HepG2 (cell line): ENCODE measurements around the gene MKX. TPM values are rescaled to one million over a fixed set of nuclear protein-coding genes. Genes with fewer than 3 reads are reported as not detected.
A peak's percentile ranks its signal among the peaks of the same experiment; 100 is the strongest.

Experiments
- ATAC-seq: fragments of 200-7000 bp; cut with Tn5 transposase; 3 replicates; pipeline ENCODE4 v1.9.1; 2020; ENCODE audit warnings: mild to moderate bottlenecking, moderate library complexity
- BruUV-seq: library from RNA; stranded (reverse); fragments of 400-500 nt; replicated peaks from 2 replicates; lab custom pipeline; 2021; lab: Mats Ljungman, UMichigan
- CTCF ChIA-PET: fragments of 300-600 bp; formaldehyde crosslinking; extraction: SDS; loops from one replicate; lab custom pipeline; 2021; ENCODE audit warnings: low total read pairs, inconsistent platforms, low intra/inter-chr PET ratio; lab: Yijun Ruan, JAX
- POLR2A ChIA-PET: fragments of 350-600 bp; sonication (Branson Sonifier 250); formaldehyde crosslinking; loops from one replicate; lab custom pipeline; 2020; ENCODE audit warnings: antibody characterized with exemption, inconsistent platforms; lab: Yijun Ruan, JAX
- DNase-seq: peaks from one replicate; pipeline ENCODE4 v3.0.0-alpha.2; 2015; ENCODE audit warnings: low spot score
- FAIRE-seq: peaks from 3 replicates; lab custom pipeline; 2011; peaks lifted over from hg19 to GRCh38; lab: Jason Lieb, UNC
- H2AFZ ChIP-seq: one replicate; pipeline ENCODE4 v1.6.1; 2011; ENCODE audit warnings: low read length, inconsistent platforms
- H3K27ac ChIP-seq: fragments of 300-600 bp; 3 replicates; pipeline ENCODE4 v1.8.0; 2011; ENCODE audit warnings: mixed run types, mild to moderate bottlenecking, mixed read lengths, low read length, inconsistent platforms; ENCODE audit not compliant: insufficient read depth; ENCODE audit errors: extremely low read length
- H3K27me3 ChIP-seq, 2 experiments: fragments of 200-600 bp in 1 of 2; 2 replicates in 1 of 2; 3 replicates in 1 of 2; pipeline versions ENCODE4 v1.6.0 to v1.8.0; 2011; ENCODE audit warnings: low read length in 2 of 2, mild to moderate bottlenecking in 2 of 2, moderate library complexity in 2 of 2, inconsistent platforms in 1 of 2; ENCODE audit not compliant: insufficient read depth in 2 of 2, control insufficient read depth in 1 of 2
- H3K36me3 ChIP-seq, 2 experiments: fragments of 200-600 bp in 1 of 2; replicated peaks in 1 of 2; 2 replicates in 1 of 2; 3 replicates in 1 of 2; pipeline versions ENCODE4 v1.5.1 to v1.8.0; 2011; ENCODE audit warnings: low read length in 2 of 2, inconsistent platforms in 1 of 2; ENCODE audit not compliant: insufficient read depth in 2 of 2, control insufficient read depth in 1 of 2
- H3K4me1 ChIP-seq: 2 replicates; pipeline ENCODE4 v1.5.1; 2012; ENCODE audit warnings: low read length, inconsistent platforms; ENCODE audit not compliant: insufficient read depth
- H3K4me2 ChIP-seq: 2 replicates; pipeline ENCODE4 v1.6.0; 2011; ENCODE audit warnings: low read depth, low read length, inconsistent platforms
- H3K4me3 ChIP-seq, 3 experiments: fragments of 200-600 bp in 1 of 3; sonication (generic), shearing (Covaris generic) in 1 of 3; replicated peaks in 1 of 3; 2 replicates each; pipeline ENCODE4 v1.5.1; 2011 to 2016; ENCODE audit warnings: low read length in 3 of 3, inconsistent platforms in 2 of 3, low read depth in 2 of 3, mild to moderate bottlenecking in 2 of 3, control low read depth in 1 of 3, mixed read lengths in 1 of 3; ENCODE audit not compliant: insufficient read depth in 1 of 3
- H3K79me2 ChIP-seq: one replicate; pipeline ENCODE4 v1.6.1; 2011; ENCODE audit warnings: low read length, inconsistent platforms; ENCODE audit not compliant: insufficient read depth
- H3K9ac ChIP-seq: 2 replicates; pipeline ENCODE4 v1.6.0; 2011; ENCODE audit warnings: mild to moderate bottlenecking, low read depth, low read length, inconsistent platforms; ENCODE audit not compliant: insufficient read depth
- H3K9me3 ChIP-seq: 2 replicates; pipeline ENCODE4 v1.5.1; 2012; ENCODE audit warnings: mild to moderate bottlenecking, low read length
- H4K20me1 ChIP-seq: 2 replicates; pipeline ENCODE4 v1.6.0; 2011; ENCODE audit warnings: inconsistent platforms, mild to moderate bottlenecking, low read length, moderate library complexity; ENCODE audit not compliant: insufficient read depth
- AFF4 ChIP-seq: sonication (generic); formaldehyde crosslinking; IDR thresholded peaks from 2 replicates; pipeline ENCODE4 v1.4.0; 2020; ENCODE audit warnings: missing genetic modification reagents
- ARNT2 ChIP-seq: sonication (generic); formaldehyde crosslinking; IDR thresholded peaks from 2 replicates; pipeline ENCODE4 v1.8.0; 2022; ENCODE audit warnings: mild to moderate bottlenecking, low read depth, missing genetic modification reagents, moderate library complexity
- BRCA1 ChIP-seq: sonication (generic); formaldehyde crosslinking; IDR thresholded peaks from 2 replicates; pipeline ENCODE4 v1.4.0; 2020; ENCODE audit warnings: missing genetic modification reagents
- GMEB1 ChIP-seq: sonication (generic); formaldehyde crosslinking; IDR thresholded peaks from 2 replicates; pipeline ENCODE4 v1.5.1; 2020; ENCODE audit warnings: missing genetic modification reagents, mild to moderate bottlenecking, borderline replicate concordance
- KLF13 ChIP-seq: sonication (generic); formaldehyde crosslinking; IDR thresholded peaks from 2 replicates; pipeline ENCODE4 v1.4.0; 2020; ENCODE audit warnings: mild to moderate bottlenecking, missing genetic modification reagents
- RARA ChIP-seq: IDR thresholded peaks from 2 replicates; pipeline ENCODE4 v1.6.1; 2016; ENCODE audit warnings: missing genetic modification reagents, missing compliant biosample characterization
- UBTF ChIP-seq: sonication (generic); formaldehyde crosslinking; IDR thresholded peaks from 2 replicates; pipeline ENCODE4 v1.4.0; 2020; ENCODE audit warnings: mild to moderate bottlenecking, missing genetic modification reagents
- ZNF230 ChIP-seq: sonication (generic); formaldehyde crosslinking; IDR thresholded peaks from 2 replicates; pipeline ENCODE4 v1.4.0; 2020; ENCODE audit warnings: mild to moderate bottlenecking, missing genetic modification reagents
- WGBS: methylation state at CpG from one replicate; pipeline ENCODE4 v1.1.6; 2017; ENCODE audit warnings: low lambda C conversion rate; 5-methylcytosine and 5-hydroxymethylcytosine counted together
- in situ Hi-C: cut with HindIII; loops from 2 replicates; pipeline ENCODE4 v1.10.0; 2017; ENCODE audit warnings: low pct_unique_long_range_greater_than_20kb; ENCODE audit not compliant: extremely low pct_ligation_motif_present
- intact Hi-C: fragments of 100-400 bp; cut with micrococcal nuclease; formaldehyde crosslinking; loops from one replicate; pipeline ENCODE4 v1.10.0; 2022; ENCODE audit not compliant: unreplicated experiment
- polyA plus RNA-seq, 8 experiments: library from polyadenylated mRNA; depleted of rRNA in 3 of 8; stranded (reverse) in 7 of 8; unstranded in 1 of 8; fragments of >200 nt; fragmentation: Illumina TruSeq in 4 of 8; extraction: Trizol in 4 of 8; gene quantifications; 2 replicates each; pipeline versions ENCODE4 v1.2.1 to v1.2.3, GENCODE V29; 2011 to 2016; ENCODE audit warnings: low read depth in 4 of 8, missing spikeins in 1 of 8, mixed read lengths in 1 of 8; ENCODE audit not compliant: insufficient read depth in 1 of 8
- total RNA-seq, 5 experiments: library from RNA; depleted of rRNA; stranded (reverse); fragments of >200 nt; fragmentation: Illumina TruSeq; extraction: Trizol; gene quantifications; 2 replicates each; pipeline ENCODE4 v1.2.3, GENCODE V29; 2016; ENCODE audit warnings: low read depth in 1 of 5
- TF ChIP-seq, protein P1 (sequence below): sonication (generic); formaldehyde crosslinking; IDR thresholded peaks from 2 replicates; pipeline ENCODE4 v1.8.0; 2022; ENCODE audit warnings: mild to moderate bottlenecking, missing genetic modification reagents; ENCODE audit not compliant: insufficient replicate concordance
- TF ChIP-seq, protein P2 (sequence below): conservative IDR thresholded peaks from 2 replicates; pipeline ENCODE4 v1.6.1; 2018; ENCODE audit warnings: missing genetic modification reagents

The MKX gene
- total and polyA plus RNA-seq, 2 of the 13 experiments (the other 11 are each of a cell fraction or from before 2014, with no cell fraction given), result not detected

DNA sequence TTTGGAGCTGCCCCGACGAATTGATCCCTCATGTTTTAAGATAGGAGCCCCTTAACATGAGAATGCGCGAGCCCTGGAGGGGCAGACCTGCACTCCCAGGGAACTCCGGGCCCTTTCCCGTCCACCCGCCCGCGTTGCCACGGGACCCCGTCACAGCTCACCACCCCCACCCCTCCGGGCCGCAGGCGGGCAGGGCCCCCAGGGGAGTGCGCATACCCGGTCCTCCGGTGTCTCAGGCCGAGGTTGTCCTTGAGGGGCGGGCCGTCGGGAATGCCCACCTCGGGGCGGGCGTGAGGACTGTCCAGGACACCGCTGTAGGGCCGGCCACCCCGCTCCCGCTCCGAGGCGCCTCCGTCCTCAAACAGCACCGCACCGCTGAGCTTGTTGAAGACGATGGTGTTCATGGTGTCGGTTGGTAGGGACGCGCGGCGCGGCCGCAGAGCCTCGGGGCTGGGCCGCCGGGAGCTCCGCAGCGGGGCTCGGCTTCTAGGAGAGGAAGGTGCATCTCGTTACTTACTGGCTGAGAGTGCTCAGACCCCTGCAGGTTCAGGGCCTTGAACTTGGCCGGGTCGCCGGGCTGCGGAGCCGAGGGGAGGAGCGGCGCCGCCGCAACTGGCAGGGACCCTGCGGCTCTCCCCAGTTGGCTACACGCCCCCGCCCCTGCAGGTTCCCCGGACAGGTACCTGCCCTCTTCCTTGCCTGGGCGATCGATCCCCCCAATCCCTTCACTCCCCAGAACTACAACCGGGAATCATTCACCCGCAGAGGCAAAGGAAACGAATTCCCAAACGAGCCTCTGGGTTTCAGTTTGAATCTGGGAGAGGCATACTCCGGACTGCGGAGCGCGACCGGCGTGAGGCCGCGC is 2.4 kb downstream of the MKX start:
- H3K79me2 ChIP-seq, result no peaks in the 10 kb centered on the region
- BruUV-seq, result no TSS peak
- H3K36me3 ChIP-seq, result no peaks in the 10 kb centered on the region
- CTCF ChIA-PET, result interaction anchor here (1.6 kb wide), 1 partner anchor 639 kb away, joined by 9 read pairs; no protein-coding TSS in a partner anchor
- H3K9me3 ChIP-seq, result no peaks in the 10 kb centered on the region
- peak; percentile 56 for ATAC-seq
- no peak overlapping the region for H3K9ac ChIP-seq
- H3K27me3 ChIP-seq, result peaks cover 8 to 36% of the 10 kb centered on the region in 2 experiments
- no peak for FAIRE-seq
- in situ Hi-C loops, result loop anchor here (5.0 to 25.0 kb wide), 2 partner anchors 434 to 644 kb away; no protein-coding TSS in a partner anchor
- intact Hi-C loops, result loop anchor here (5.0 kb wide), 1 partner anchor 559 kb away; the partner anchor contains the start of gene MPP7
- peak overlapping the region; percentile 61 to 79 (median 75) for H3K4me3 ChIP-seq
- no peak overlapping the region for H2AFZ ChIP-seq
- DNase-seq, result no peak
- POLR2A ChIA-PET, result no interaction called here
- peak overlapping the region; percentile 82 for H3K4me2 ChIP-seq
- no peak overlapping the region for H3K27ac ChIP-seq
- 10% methylated on average over 19 of the region's 75 CpGs for WGBS
- peaks cover 20% of the 10 kb centered on the region for H3K4me1 ChIP-seq
- no peaks in the 10 kb centered on the region for H4K20me1 ChIP-seq
- TF ChIP-seq, protein P1, sequence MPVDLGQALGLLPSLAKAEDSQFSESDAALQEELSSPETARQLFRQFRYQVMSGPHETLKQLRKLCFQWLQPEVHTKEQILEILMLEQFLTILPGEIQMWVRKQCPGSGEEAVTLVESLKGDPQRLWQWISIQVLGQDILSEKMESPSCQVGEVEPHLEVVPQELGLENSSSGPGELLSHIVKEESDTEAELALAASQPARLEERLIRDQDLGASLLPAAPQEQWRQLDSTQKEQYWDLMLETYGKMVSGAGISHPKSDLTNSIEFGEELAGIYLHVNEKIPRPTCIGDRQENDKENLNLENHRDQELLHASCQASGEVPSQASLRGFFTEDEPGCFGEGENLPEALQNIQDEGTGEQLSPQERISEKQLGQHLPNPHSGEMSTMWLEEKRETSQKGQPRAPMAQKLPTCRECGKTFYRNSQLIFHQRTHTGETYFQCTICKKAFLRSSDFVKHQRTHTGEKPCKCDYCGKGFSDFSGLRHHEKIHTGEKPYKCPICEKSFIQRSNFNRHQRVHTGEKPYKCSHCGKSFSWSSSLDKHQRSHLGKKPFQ (CRISPR knock-in tag), result no peak
- TF ChIP-seq UBTF (CRISPR knock-in tag) (peak; percentile 29; the same call in 1 of the 2 replicates), RARA (0 out of 2 replicates have a peak, but pooled peaks have one; percentile 6), GMEB1 (no peak), BRCA1 (CRISPR knock-in tag) (no peak), ARNT2 (CRISPR knock-in tag) (no peak), ZNF230 (CRISPR knock-in tag) (0 out of 2 replicates have a peak, but pooled peaks have one; percentile 29), AFF4 (CRISPR knock-in tag) (no peak), KLF13 (CRISPR knock-in tag) (no peak)
- TF ChIP-seq, protein P2, sequence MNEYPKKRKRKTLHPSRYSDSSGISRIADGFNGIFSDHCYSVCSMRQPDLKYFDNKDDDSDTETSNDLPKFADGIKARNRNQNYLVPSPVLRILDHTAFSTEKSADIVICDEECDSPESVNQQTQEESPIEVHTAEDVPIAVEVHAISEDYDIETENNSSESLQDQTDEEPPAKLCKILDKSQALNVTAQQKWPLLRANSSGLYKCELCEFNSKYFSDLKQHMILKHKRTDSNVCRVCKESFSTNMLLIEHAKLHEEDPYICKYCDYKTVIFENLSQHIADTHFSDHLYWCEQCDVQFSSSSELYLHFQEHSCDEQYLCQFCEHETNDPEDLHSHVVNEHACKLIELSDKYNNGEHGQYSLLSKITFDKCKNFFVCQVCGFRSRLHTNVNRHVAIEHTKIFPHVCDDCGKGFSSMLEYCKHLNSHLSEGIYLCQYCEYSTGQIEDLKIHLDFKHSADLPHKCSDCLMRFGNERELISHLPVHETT, result no peak
